GM19324 (cell line): Measurements from ENCODE around the gene TYSND1.
A peak's percentile ranks its signal among the peaks of the same experiment; 100 is the strongest.
"Not testable (repeated sequence)": the region's sequence is repeated elsewhere in the genome, so short reads cannot be mapped to it uniquely, and the experiment has no call there.

ENCODE experiments used
- ATAC-seq: cut with Tn5 transposase; IDR thresholded peaks from one replicate; pipeline ENCODE4 v1.9.1; 2021; ENCODE audit warnings: mild to moderate bottlenecking, moderate library complexity; ENCODE audit not compliant: unreplicated experiment, low FRiP score

The TYSND1 gene, protein sequence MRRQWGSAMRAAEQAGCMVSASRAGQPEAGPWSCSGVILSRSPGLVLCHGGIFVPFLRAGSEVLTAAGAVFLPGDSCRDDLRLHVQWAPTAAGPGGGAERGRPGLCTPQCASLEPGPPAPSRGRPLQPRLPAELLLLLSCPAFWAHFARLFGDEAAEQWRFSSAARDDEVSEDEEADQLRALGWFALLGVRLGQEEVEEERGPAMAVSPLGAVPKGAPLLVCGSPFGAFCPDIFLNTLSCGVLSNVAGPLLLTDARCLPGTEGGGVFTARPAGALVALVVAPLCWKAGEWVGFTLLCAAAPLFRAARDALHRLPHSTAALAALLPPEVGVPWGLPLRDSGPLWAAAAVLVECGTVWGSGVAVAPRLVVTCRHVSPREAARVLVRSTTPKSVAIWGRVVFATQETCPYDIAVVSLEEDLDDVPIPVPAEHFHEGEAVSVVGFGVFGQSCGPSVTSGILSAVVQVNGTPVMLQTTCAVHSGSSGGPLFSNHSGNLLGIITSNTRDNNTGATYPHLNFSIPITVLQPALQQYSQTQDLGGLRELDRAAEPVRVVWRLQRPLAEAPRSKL

DNA sequence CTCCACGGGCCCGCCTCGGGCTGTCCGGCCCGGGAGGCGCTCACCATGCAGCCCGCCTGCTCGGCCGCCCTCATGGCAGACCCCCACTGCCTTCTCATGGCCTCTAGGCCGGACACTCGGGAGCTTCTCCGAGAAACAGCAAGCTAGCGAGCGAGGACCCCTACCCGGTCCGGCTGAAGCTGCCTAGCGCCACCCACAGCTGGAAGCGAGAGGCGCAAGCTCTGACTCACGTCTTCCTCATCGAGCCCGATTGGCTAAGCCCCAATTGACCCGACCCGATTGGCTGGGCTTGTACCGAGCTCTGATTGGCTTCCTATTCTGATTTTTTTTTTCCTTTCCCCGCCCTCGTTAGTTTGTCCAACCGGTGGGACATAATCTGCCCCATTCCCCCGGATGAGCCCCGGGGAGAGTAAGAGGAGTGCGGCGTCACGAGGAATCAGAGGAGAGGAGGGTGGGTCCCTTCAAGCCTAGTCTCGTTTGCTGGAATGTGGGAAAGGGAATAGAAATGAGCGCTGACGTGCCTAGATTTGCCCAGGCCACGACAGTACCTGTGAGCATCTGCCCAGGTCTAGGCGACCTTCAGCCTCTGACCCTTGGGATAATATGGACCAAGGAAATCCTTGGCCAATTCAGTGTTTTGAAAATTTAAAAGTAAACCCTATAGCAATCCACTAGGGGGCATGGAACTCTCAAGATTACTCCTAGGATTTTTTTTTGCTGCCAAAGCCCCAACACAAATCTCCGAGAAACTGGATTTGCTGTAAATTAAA, at the start of gene TYSND1:
Gene TYSND1 (minus strand): TSS at position 212 of the 770 bp plus-strand sequence. CDS start 114 bp downstream, at position 98.
- ATAC-seq, result peak; percentile 91

GRCh38 chr10:70193391-70193844, 46.9 kb upstream of the TYSND1 start:
- ATAC-seq, result no peak

- ATAC-seq, result no peak
Measured at GRCh38 chr10:70192326-70192968, 45.9 kb upstream of the TYSND1 start.

GRCh38 chr10:70191972-70192305, 45.4 kb upstream of the TYSND1 start:
- no peak for ATAC-seq

DNA sequence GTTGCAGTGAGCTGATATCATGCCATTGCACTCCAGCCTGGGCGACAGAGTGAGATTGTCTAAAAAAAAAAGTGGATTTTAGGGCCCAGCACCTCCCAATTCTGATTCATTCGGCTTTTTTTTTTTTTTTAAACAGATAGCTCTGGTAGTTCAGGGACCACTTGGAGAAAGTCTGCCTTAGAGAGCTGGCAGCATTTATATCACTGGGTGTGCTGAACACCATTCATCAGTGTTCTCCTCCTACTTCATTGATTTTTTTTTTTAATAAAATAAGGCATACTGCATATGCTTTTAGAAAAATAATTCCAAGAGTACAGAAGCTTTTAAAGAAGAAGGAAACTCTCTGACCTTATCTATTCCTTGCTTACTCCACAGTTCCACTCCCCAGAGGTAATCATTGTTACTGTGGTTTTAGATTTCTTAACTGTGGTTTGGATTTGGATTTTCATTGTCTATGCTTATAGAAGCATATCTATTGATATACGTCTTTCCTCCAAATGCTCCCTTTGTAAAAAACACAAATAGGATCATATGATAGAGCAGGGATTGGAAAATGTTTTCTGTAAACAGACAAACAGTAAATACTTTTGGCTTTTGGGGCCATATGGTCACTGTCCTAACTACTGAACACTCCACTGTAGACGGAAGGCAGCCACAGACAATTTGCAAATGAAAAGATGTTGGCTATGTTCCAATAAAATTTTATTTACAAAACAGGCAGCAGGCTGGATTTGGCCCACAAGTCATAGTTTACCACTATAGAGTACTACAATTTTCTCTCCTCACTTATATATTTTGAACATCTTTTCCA, 44.9 kb upstream of the TYSND1 start:
- no peak for ATAC-seq

GRCh38 chr10:70190581-70190980, 44.1 kb upstream of the TYSND1 start:
- ATAC-seq, result no peak

DNA sequence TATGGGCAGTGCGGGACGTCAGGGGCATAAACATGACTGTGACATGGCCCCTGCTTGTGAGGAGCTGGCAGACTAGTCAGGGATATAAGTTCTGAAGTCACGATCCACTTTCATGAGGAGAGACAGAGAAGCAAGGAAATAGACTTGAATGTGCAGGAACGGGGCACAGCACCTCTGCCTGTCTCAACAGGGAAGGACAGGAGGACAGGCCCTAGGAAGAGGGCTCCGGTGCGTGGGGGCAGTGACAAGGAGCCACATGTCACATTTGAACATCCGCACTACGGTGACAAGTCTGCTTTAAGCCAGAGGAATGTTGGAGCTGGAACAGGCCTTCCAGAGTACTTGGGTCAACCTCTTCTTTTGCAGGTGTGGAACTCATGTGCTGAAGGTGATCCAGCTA, 43.6 kb upstream of the TYSND1 start:
- no peak for ATAC-seq

DNA sequence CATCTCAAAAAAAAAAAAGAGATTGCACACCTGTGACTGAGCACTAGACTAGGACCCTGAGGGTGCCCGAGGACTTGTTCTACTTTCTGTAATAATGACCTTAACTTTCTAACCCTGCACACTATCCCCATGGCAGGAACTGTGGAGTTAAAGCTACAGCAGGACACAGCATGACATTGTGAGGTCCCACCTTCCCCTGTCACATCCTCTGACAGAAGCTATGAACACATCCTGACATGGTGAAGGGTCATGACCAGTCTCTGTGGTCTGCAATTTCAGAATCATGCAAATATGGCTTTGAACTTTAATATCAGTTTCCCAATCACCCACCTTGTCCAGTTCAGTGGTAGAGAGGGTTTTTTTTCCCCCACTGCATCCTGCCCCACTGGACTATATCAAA, 42.3 kb upstream of the TYSND1 start:
- ATAC-seq, result no peak

DNA sequence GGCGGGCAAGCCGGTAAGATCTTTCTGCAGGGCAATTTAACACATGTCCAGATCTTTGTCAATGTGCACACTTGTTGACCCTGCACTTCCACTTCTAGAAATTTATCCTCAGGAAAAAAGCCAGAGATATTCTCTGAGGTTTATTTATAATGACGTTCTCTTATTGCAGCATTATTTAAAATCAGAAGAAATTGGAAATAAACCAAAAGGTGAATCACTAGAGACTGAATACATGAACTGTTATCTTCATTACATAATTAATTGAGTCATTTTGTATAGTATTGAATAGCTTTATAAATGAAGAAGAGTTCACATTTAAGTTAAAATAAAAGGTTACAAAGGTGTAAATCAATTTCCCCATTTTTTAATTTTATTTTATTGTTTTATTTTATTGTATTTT, 40.1 kb upstream of the TYSND1 start:
- ATAC-seq, result no peak

DNA sequence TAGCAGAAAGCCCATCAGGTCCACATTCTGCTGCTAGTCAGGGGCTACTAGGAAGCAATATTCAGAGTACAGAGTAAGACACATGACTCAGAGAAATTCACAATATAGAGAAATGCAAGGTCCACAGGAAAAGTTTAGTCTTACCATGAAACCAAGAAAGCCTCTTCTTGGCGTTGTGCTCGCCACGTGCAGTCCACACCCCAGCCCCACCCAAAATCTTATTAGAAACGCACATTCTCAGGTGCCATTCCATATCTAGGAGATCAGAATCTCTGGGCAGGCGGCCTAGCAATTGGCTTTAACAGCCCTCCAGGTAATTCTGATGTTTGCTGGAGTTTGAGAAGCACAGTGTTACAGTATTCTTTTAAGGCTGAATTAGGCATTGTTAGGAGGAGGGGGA, 39.6 kb upstream of the TYSND1 start:
- no peak for ATAC-seq

GRCh38 chr10:70183304-70183703, 36.8 kb upstream of the TYSND1 start:
- no peak for ATAC-seq

DNA sequence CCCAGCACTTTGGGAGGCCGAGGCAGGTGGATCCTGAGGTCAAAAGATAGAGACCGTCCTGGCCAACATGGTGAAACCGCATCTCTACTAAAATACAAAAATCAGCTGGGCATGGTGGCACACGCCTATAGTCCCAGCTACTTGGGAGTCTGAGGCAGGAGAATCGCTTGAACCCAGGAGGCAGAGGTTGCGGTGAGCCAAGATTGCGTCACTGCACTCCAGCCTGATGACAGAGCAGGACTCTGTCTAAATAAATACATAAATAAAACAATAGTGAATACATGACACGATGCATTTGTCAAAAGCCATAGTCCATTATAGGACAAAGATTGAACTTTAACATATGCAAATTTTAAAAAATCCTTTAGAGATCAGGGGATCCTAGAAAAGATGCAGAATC, 32.7 kb upstream of the TYSND1 start:
- ATAC-seq, result not testable (repeated sequence)

GRCh38 chr10:70178139-70178725, 31.7 kb upstream of the TYSND1 start:
- ATAC-seq, result no peak

GRCh38 chr10:70176441-70176840, 29.9 kb upstream of the TYSND1 start:
- ATAC-seq, result no peak

DNA sequence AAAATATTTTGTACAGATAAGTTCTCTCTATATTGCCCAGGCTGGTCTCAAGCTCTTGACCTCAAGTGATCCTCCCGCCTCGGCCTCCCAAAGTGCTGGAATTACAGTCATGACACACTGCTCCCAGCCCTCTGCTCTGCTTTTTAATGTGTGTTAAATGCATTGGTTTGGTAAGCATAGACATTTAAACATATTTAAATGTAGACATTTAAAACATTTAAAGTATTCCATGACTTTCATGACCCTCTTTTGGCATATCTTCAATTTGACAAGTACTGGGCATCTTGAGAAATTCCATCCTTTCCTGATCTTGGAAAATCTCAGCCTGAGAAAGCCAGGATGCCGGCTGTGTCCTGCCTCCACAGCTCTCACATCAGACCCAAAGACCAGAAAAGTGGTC, 29.0 kb upstream of the TYSND1 start:
- no peak for ATAC-seq

DNA sequence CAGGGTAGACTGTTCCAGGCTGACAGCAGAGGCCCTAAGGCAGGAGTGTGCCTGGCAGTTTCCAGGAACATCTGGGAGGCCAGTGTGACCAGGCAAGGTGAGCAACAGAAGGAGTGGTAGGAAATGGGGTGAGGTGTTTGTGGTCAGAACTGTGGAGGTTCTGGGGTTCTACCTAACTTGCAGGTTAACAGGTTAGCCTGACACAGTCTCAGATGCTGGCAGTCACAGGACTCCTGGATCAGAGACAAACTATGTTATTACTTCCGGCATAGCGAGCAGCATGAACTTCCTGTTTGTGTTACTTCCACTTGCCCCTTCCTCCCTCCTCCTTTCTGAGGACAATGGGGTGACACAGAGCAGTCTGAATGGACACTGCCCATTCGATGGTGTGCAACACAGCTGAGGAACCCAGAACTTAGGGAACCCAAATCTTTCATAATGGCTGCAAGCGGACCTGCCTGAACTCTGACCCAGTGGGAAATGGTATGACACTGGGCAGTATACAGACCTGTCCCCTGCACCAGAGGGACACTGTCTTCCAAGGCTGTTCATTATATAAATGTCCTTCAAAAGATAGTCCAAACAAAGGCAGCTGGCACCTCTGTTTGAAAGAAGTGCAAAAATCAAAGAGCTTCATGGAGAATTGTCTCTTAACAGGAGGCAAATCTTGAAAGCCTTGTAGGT, 27.7 kb upstream of the TYSND1 start:
- ATAC-seq, result no peak

GRCh38 chr10:70169649-70170364, 23.3 kb upstream of the TYSND1 start:
- no peak for ATAC-seq

DNA sequence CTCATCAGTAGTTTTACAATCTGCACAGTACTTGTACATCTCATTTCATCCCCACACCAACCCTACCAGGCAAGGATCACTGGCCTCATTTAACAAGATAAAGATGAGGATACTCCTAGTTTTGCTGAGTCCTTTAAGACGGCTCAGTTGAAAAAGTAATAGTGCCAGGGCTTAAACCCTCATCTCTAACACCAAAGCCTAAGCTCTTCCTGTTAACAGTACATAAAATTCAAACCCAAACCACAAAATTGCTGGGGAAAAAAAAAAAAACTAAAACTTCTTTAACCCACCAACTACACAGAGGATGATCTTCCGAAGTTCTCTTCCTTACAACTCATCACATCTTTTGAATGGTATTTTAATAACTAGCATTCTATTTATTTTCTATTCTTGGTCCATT, 22.5 kb upstream of the TYSND1 start:
- ATAC-seq, result no peak

DNA sequence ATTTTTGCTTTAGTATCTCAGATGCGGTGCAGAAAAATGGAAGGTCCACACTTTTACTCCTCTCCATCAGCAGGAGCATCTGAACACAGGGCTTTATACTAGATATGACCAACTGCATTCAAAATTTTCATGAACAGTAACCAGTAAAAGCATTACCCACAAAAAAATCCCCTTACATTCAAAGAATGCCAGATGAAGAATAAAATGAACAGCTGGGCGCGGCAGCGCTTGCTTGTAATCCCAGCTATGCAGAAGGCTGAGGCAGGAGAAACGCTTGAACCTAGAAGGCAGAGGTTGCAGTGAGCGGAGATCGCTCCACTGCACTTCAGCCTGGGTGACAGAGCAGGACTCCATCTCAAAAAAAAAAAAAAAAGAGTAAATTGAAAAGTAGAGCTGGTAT, 20.7 kb upstream of the TYSND1 start:
- no peak for ATAC-seq
